D721Med (cell line): ENCODE data around the gene ZC3H18.

Experiments used
- DNase-seq: peaks from one replicate; pipeline ENCODE4 v3.0.0; 2011; ENCODE audit warnings: low spot score; ENCODE audit not compliant: insufficient read length
- FAIRE-seq: peaks from 2 replicates; lab custom pipeline; 2011; peaks lifted over from hg19 to GRCh38; lab: Jason Lieb, UNC
- CTCF ChIP-seq: IDR thresholded peaks from 2 replicates; pipeline ENCODE4 v1.5.1; 2012; ENCODE audit warnings: mild to moderate bottlenecking, control low read depth; ENCODE audit not compliant: insufficient read depth; ENCODE audit errors: missing control alignments

ZC3H18 gene

GRCh38 chr16:88630941-88631340 lies 60.7 kb downstream of the ZC3H18 start:
- FAIRE-seq (no peak), DNase-seq (no peak)
- TF ChIP-seq CTCF, result no peak

GRCh38 chr16:88631384-88631783 lies 61.2 kb downstream of the ZC3H18 start:
- TF ChIP-seq CTCF, result no peak
- no peak for FAIRE-seq
- DNase-seq, result no peak

GRCh38 chr16:88631920-88632586 lies 61.9 kb downstream of the ZC3H18 start:
- no peak for TF ChIP-seq CTCF
- FAIRE-seq (no peak), DNase-seq (no peak)

- TF ChIP-seq CTCF, result no peak
- DNase-seq, result no peak
- FAIRE-seq, result no peak
These were observed 62.4 kb downstream of the ZC3H18 start for GRCh38 chr16:88632587-88632930.

- DNase-seq (no peak), FAIRE-seq (no peak)
- TF ChIP-seq CTCF, result no peak
These were observed 63.5 kb downstream of the ZC3H18 start for GRCh38 chr16:88633684-88634140.

GRCh38 chr16:88634141-88634993 lies 64.2 kb downstream of the ZC3H18 start:
- FAIRE-seq (no peak), DNase-seq (no peak)
- TF ChIP-seq CTCF, result no peak
